ENCODE results near the gene RGS12.
A peak's percentile ranks its signal among the peaks of the same experiment; 100 is the strongest.

Gene RGS12

DNA sequence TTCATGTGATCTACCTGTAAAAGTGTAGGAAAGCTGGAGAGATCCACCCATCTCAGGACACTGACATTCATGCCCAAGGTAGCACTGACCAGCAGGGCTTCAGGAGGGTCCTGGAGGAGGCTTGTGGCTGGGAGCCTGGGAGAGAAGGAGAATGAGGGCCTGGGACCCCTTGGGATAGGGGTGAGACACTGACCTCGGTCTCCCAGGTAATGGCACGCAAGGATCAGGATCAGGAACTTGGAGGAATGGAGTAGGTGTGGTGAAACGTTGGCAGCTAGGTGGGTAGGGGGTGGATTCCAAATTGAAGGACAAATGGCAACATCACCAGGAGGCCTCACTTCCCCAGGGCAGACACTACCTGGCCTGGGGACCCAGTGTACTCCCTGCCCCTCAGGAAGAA lies 12.4 kb upstream of the RGS12 start:
- DNase-seq: no peak

DNA sequence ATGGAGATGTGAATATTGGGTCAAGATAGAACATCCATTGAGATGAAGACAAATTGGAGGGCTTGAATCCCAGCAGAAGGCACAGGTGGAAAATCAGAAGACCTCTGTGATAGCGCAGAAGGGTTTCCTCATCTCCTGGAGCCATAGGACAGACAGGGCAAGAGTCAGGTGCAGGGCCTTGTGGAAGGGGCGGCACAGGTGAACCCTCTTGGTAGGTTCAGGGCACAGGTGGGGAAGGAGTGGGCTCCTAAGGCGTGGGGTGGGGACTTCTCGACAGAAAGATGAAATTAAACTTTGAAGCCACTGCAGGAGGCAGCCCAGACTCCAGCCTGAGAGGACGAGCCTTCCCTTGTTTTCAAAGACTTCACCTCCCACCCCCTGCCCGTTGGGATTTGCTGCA lies 9.3 kb upstream of the RGS12 start:
- no peak for DNase-seq

DNA sequence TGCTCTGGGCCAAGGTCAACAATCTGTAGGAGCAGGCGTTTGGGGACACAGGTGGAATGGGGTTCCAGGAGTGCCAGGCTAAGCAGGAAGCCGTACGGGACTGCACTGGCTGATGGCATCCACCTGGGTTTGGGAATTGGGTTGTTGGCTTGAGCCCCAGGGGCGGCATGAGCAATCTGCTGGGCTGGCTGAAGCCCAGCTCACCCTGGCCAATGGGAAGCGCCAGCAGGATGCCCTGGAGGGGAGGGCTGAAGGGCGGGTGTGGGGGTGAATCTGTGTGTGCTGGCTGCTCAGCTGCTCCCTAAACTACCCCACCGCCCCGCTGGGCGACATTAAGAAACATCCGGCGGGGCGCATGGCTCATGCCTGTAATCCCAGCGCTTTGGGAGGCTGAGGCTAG lies 8.9 kb upstream of the RGS12 start:
- DNase-seq: no peak

DNA sequence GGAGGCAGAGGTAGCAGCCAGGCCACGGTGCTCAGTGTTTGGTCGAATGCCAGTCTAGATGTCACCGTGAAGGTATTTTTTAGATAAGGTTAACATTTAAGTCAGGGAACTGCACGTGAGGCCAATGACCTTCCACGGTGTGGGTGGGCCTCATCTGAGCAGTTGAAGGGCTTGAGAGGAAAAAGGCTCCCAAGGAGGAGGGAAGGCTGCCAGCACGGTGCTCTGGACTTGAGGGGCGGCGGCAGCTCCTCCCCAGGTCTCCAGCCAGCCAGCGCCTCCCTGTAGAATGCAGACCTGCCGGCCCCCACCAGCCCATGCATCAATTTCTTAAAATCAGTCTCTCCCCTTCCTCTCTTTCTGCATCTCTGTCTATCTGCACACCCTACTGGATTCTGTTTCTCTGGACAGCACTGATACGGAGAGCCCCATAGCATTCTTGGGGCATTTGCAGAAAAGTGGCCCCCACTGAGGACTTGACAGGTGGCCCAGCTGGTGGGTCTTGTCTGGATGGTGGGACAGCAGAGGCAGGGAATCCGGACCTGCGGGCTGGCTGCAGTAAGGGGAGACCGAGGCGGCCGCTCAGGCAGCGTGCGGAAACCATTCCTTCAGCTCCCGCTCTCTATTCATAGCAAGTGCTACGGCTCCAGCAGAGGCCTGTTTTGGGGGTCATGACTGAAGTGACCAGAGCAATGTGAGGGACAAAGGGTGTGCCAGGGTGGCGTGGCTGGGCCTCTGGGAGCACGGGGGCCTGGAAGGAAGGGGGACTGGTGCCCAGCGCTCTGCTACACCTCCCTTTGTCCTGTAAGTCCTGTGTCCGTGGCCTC lies 7.9 kb upstream of the RGS12 start:
- no peak for DNase-seq

DNA sequence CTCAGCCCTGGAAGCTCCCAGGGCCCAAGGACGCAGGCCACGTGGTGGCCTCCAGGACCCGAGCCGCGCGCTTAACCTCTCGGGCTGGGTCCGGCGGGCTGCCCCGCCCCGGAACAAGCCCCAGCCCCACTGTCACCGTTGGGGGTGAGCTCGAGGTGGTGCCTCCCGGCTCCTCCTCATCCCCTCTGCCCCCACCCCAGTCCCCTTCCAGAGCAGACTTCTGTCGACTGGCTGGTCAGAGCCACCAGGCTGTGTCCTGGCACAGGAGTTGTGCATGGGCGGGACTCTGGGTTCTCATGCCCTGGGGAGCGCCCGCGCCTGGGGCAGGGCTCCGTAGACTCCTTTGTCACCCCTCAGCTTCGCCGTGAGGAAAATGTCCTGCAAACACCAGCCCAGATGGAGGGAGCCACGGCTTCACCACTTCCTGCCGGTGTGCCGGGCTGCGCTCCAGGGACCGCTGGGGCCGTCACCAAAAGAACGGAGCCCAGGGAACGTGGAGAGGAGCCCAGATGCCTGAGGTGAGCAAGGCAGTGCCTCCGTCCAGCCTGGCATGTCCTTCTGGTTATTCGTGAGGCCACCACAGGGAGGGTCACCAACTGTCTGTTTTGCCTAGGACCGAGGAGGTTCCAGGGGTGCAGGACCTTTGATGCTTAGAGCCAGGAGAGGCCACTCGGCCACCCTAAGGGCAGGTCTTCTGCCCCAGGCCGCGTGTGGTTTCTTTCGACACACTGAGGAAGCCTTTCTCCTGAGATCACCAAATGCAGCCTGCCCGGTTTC lies 7.1 kb upstream of the RGS12 start:
- peak; percentile 74 for DNase-seq

DNA sequence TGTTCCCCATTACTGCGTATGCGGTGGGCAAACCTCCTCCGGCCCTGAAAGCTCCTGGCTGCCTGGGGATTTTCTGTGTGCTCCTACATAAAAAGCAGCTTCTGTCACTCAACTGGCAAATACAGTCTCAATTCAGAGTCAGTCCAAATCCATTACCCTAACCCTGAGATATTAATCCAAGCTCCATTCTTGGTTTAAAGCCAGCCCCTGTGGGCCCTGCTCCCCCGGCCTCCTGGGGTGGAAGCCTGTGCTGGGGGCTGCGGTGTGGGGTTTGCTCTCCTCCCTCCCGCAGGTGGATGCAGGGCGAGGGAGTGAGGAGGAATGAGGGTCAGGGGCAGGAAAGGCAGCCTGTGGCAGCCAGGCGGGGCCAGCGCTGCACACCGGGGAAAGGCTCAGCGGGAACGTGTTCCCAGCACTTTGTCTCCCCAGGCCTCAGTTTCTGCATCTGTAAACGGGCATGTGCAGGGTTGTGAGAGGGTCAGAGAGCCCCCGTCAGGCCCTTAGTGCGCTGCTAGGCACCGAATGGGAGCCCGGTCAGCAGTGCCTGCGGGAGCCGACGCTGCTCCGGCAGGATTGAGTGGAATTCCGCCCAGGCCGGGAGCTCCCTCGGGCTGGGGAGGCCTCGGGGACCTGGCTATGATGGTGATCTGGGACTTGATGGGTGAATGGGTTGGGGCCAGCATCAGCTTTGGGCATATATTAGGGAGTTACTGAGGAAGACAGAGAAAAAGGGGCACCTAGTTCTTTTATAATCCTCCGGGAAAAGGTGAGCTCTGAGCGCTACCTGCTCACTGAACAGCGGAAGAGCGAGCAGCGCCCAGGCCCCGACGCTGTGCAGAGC lies 6.3 kb upstream of the RGS12 start:
- peak; percentile 90 for DNase-seq

DNA sequence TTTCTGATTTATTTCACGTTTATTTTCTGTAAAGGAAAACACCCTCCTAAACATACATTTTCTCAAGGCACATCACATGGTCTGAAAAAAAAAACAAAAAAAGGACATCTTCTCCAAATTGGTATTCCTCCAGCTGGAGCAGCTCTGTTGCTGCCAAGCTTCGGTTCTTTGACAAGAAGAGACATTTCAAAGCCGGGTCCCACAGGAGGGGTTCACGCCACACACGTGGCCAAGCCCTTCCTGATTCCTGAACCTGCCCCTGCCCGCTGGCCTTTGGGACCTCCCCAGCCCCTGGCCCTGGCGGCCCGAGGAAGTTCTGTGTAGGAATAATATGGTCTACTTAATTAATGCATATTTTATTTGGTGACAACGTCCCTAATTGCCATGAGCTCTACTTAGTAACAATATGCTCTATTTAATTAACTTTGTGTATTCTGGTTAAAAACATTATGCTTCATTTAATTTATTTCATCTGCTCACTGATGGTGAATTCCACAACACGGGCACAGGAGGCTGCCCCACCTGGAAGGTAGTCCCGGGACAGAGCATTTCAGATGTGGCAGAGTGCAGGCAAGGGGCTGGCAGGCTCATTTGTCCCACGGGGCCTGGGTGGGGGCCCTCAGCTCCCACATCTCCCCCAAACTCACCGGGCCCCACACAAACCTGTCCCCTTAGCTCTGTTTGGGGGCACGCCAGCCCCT lies 5.4 kb upstream of the RGS12 start:
- DNase-seq: no peak

DNA sequence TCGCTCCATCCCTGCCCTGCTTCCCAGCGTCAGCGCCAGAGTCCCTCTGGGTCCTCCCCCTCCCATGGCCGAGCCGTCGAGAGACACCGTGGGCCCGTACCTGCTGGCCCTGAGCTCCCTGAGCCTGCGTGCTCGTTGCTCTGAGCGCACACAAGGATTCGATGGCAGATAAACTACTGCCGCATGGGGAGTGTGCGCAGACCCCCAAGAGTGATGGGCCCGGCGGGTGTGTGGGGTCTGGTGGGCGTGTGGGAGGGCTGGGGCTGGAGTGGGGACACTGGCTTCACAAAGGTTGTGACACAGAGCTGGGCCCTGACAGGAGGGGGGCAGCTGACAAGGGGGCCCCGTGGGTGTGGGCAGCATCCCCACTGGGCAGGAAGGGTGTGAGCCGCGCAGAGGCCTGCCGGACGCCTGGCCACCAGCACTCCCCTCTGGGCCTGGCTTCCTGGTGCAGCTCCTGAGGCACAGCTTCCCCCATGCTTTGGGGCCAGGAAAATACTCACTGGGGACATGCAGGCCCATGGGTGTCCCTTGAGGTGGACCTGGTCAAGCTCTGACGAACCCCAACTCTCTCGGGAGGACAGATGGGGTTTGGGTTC lies 4.8 kb upstream of the RGS12 start:
- DNase-seq: no peak

DNA sequence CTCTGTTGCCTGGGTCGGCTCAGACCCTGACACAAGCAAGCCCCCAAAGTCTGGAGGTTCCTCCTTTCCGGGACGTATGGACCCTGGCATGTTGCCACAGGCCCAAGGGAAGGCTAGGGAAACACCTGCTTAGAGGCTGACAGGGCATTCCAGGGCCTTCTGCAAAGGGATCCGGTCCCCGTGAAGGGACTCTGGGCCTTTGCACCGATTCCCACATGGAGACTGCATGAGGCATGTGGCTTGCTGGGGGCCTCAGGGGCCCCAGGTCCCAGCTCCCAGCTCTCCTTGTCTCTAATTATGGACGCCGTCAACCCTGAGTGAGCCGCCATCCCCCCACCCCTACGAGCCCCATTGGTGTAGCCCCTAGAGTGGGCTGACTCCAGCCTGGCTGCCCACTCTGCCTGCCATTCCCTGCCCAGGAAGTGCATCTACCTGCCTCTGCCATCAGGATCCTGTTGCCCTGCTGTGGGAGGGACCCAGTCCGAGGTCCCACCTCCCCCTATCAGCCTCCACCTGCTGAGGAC lies 4.2 kb upstream of the RGS12 start:
- no peak for DNase-seq

DNA sequence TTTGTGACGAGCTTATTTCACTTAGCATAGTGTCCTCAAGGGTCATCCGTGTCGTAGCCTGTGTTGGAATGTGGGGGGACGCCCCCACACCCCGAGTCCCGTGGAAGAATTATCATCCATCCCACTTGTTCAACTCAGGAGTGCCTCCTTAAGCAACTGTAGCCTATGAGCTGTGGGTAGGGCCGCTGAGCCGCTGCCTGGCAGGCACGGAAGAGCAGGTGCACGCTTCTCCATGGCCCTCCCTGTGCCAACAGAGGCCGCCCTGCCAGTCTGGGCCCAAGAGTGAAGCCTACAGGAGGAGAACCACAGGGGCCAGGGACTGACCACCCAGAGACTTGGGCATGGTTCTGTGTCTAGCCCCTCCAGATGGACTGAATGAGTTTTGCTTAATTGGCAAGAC lies 2.3 kb upstream of the RGS12 start:
- no peak for DNase-seq

DNA sequence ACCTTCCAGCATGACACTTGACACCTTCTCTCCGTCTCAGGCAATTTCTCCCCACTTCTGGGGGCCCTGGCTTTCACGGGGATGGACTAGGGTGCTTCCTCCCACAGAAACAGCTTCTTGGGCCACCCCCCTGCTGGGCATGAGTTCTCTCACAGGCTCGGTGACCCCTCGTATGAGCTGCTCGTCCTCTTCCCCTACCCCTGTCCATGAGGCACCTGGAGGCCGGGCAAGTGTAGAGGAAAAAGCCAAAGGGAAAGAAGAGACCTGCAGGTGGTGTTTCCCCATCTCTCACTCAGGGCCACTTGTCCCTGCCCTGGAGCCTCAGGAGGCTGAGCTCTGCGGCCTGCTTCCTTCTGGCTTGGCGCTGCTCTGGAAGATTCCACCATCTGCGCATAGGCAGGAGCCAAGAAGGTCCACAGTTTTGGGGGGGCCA lies 1.9 kb upstream of the RGS12 start:
- DNase-seq: no peak

DNA sequence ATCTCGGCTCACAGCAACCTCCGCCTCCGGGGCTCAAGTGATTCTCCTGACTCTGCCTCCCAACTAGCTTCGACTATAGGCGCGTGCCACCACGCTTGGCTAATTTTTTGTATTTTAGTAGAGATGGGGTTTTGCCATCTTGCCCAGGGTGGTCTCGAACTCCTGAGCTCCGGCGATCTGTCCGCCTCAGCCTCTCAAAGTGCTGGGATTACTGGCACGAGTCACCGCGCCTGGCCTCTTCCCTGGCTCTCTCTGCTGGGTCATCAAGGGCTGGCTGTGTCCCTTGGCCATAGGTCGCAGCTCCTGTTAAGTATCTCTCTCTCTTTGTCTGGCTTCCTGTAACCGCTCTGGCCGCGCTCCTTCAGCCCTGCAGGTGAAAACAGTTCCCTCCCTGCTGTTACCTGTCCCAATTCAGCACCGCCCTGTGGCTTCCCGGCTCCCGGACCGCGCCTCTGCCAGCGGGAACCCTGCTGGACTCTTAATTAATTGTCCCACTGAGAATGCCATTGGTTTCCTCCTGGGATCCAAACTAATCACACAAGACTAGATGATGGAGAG lies 1.3 kb upstream of the RGS12 start:
- DNase-seq: peak; percentile 20

DNA sequence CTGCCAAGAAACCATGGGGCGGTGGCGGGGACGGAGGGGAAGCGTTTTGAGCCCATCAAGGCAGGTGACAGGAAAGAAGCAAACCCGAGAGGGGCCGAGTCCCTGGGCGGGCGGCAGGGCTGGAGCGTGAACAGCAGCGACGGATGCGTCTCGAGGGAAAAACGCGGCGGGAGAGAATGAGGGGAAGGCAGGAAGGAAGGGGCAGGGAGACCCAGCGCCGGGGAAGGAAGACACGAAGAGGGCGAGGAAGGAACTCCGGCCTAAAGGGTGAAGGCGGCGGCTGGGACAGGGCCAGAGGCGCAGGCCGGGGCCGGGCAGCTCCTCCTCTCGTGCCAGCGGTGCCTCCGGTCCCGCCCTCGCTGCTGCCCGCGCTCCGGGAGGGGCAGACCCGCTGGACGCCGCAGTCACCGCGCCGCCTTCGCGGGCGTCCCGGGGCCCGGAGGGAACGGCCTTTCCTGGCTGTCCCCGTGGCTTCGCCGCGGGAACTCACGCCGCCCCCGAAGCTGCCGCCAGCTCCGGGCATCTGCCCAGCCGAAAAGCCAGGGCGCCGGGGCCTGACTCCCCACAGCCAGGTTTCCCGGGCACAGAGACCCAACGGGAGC lies 751 bp upstream of the RGS12 start:
- peak; percentile 51 for DNase-seq

DNA sequence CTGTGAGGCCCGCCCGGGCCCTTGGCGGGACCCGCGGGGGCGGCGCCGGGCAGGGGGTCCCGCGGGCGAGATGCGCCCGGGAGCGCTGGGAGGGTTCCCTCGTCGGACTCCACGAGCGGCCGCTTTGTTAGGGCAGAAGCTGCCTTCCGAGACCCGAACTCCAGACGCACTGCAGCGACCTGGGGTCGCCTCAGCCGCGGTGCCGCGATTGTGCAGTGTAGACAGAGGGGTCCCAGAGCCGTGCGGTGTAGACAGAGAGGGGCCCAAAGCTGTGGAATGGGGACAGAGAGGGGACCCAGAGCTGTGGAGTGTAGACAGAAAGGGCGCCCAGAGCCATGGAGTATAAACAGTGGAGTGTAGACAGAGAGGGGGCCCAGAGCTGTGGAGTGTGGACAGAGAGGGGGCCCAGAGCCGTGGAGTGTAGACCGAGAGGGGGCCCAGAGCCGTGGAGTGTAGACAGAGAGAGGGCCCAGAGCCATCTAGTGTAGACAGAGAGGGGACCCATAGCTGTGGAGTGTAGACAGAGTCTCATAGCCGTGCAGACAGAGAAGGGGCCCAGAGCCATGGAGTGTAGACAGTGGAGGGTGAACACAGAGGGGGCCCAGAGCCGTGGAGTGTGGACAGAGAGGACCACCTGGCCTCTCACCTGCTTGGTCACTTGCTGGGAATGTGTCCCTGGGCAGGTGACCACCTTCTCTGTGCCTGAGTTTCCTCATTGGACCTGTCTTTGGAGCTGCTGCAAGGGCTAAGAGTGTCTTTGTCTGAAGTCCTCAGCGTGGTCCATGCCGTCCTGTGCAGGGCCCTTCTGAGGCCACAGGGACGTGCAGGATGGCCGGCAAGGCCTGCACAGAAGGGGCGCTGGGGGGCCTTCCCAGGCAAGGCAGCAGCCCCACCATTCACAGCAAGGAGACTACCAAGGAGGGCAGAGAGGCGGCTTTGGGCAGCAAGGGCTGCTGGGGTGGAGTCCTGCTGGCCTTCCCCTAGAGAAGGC lies 875 bp downstream of the RGS12 start:
- no peak for DNase-seq

DNA sequence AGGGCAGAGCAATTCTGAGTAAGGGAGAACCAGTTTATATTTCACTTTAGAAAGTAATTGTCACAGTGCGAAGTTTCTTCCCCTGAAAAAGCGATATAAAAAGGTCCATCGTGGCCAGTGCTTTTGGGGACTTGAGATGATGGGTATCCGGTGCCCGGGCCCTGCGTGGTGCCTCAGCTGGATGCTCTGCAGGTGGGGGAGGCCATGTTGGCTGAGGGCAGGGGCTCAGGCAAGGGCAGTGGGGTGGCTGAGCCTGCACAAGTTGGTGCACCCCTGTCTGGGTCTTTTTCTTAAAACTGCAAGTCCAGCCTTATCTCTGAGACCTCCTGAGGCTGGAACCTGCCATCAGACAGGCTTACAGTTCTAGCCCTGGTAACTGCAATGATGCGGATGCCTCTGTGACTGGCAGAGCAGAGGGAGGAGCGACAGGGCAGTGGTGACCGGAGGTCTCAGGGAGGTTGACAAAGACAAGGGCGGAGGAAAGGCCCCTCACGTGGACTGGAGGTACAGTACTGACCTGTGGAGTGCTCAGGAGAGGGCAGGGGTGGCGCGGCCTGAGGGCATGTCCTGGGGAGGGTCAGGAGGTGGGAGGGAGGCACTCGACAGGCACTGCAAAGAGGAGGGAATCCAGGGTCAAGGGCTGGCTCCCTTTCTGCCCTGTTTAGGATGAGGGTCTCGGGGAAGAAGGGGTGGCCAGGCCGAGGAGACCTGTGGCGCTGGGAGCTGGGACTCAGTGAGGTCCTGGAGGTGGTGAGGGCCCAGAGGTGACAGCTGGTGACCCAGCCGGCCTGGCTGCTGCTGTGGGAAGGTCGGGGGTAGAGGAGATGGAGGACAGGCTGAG lies 1.8 kb downstream of the RGS12 start:
- no peak for DNase-seq

DNA sequence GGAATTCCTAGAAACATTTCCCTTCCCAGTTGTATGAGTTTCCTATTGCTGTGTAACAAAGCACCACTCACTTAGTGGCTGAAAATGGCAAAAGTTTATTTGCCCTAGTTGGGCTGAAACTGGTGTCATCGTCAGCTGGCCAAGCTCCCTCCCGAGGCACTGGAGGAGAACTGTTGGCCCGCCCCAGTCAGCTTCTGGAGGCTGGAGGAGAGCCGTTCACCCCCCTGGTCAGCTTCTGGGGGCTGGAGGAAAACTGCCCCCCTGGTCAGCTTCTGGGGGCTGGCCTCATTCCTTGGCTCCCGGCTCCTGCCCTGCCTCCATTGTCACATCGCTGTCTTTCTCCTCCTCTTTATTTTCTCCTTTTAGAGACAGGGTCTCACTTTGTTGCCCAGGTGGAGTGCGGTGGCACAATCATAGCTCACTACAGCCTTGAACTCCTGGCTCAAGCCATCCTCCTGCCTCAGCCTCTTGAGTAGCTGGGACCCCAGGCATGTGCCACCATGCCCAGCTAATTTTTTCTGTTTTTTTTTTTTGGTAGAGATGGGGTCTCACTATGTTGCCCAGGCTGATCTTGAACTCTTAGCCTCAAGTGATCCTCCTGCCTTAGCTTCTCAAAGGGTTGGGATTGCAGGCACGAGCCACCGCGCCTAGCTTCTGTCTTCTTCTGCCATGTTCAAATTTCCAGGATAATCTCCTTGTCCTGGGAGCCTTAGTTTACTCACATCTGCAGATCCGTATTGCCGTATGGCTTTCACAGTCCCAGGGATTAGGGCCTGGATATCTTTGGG lies 3.2 kb downstream of the RGS12 start:
- DNase-seq: no peak

DNA sequence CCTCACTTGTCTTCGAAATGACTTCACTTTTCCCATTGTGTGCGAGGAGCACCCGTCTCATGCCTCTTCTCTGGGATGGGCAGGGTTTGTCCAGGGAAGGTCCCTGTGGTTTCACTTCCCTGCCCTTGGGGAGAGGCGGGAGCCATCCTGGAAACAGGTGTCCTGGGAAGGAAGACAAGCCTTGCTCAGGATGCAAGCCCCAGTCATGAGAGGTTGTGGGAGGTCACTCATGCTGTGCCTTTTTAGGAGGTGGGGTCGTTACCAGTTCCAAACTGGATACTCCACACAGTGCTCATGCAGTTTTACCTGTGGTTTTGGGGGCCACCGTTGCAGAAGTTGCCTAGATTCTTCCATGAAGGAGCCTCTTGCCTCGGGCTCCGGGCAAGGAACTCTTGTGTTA lies 3.8 kb downstream of the RGS12 start:
- DNase-seq: no peak
